HCT116 (cell line): ENCODE data around the gene SPTSSA. TPM values are rescaled to one million over a fixed set of nuclear protein-coding genes. Genes with fewer than 3 reads are reported as not detected.

Experiments
- ATAC-seq: fragments of 200-7000 bp; cut with Tn5 transposase; 2 replicates; pipeline ENCODE4 v1.9.1; 2020; ENCODE audit warnings: mild to moderate bottlenecking, moderate library complexity
- Bru-seq: library from RNA; stranded (reverse); fragments of 400-500 nt; gene quantifications from one replicate; lab custom pipeline; 2021; lab: Mats Ljungman, UMichigan
- BruChase-seq, 2 experiments: library from RNA; stranded (reverse); fragments of 400-500 nt; gene quantifications; one replicate each; lab custom pipeline; 2021; lab: Mats Ljungman, UMichigan
- BruUV-seq: library from RNA; stranded (reverse); fragments of 400-500 nt; replicated peaks from 2 replicates; lab custom pipeline; 2021; lab: Mats Ljungman, UMichigan
- CTCF ChIA-PET: fragments of 300-600 bp; sonication (Branson Sonifier 250); formaldehyde crosslinking; loops from one replicate; lab custom pipeline; 2021; ENCODE audit warnings: antibody characterized with exemption; lab: Charles Lee
- POLR2A ChIA-PET: fragments of 300-600, 350-600 bp; sonication (Branson Sonifier 250); formaldehyde crosslinking; loops from one replicate; lab custom pipeline; 2021; ENCODE audit warnings: antibody characterized with exemption; lab: Charles Lee
- RAD21 ChIA-PET, 2 experiments: fragments of 300-600 bp; sonication (Branson Sonifier 250); formaldehyde crosslinking; loops; one replicate each; lab custom pipeline; 2023; ENCODE audit warnings: low total read pairs in 2 of 2; ENCODE audit not compliant: uncharacterized antibody in 2 of 2, unreplicated experiment in 2 of 2, low non-redundant PET in 1 of 2; lab: Charles Lee
- DNase-seq: peaks from one replicate; pipeline ENCODE4 v3.0.0-alpha.2; 2010; ENCODE audit warnings: low read depth, low spot score
- H2AFZ ChIP-seq: fragments of 200-600 bp; shearing (Covaris generic), sonication (generic); 2 replicates; pipeline ENCODE4 v1.6.1; 2017; ENCODE audit warnings: low read depth, mixed run types, mixed read lengths, antibody characterized with exemption, low read length; ENCODE audit not compliant: poor library complexity, severe bottlenecking
- H3K27ac ChIP-seq: 2 replicates; pipeline ENCODE4 v1.5.1; 2012; ENCODE audit warnings: low read depth, low read length
- H3K27me3 ChIP-seq: fragments of 200-600 bp; sonication (generic); 2 replicates; pipeline ENCODE4 v1.6.1; 2016; ENCODE audit warnings: mixed run types, low read length, mixed read lengths; ENCODE audit not compliant: insufficient read depth
- H3K36me3 ChIP-seq, 2 experiments: fragments of 200-500 bp in 1 of 2; fragments of 200-600 bp in 1 of 2; sonication (Bioruptor generic) in 1 of 2; sonication (generic) in 1 of 2; 2 replicates each; pipeline versions ENCODE4 v1.5.1 to v1.6.1; 2014 to 2016; ENCODE audit warnings: low read length in 2 of 2, inconsistent platforms in 1 of 2, mixed read lengths in 1 of 2, mixed run types in 1 of 2; ENCODE audit not compliant: insufficient read depth in 2 of 2, control insufficient read depth in 1 of 2
- H3K4me1 ChIP-seq, 2 experiments: fragments of 200-600 bp in 1 of 2; sonication (generic) in 1 of 2; 2 replicates each; pipeline versions ENCODE4 v1.5.1 to v1.6.1; 2012 to 2017; ENCODE audit warnings: low read length in 2 of 2, inconsistent platforms in 1 of 2, mild to moderate bottlenecking in 1 of 2, mixed read lengths in 1 of 2, mixed run types in 1 of 2, moderate library complexity in 1 of 2; ENCODE audit not compliant: insufficient read depth in 2 of 2, control insufficient read depth in 1 of 2
- H3K4me2 ChIP-seq: fragments of 200-600 bp; sonication (generic); 2 replicates; pipeline ENCODE4 v1.6.1; 2017; ENCODE audit warnings: mixed run types, low read length, mixed read lengths
- H3K4me3 ChIP-seq, 2 experiments: fragments of 200-600 bp in 1 of 2; sonication (generic) in 1 of 2; replicated peaks in 1 of 2; 2 replicates each; pipeline ENCODE4 v1.5.1; 2011 to 2016; ENCODE audit warnings: low read length in 2 of 2, control low read depth in 1 of 2, low read depth in 1 of 2, mild to moderate bottlenecking in 1 of 2, mixed read lengths in 1 of 2, mixed run types in 1 of 2
- H3K79me2 ChIP-seq: fragments of 200-600 bp; sonication (generic); 2 replicates; pipeline ENCODE4 v1.6.1; 2017; ENCODE audit warnings: mild to moderate bottlenecking, mixed run types, low read length, moderate library complexity, mixed read lengths; ENCODE audit not compliant: insufficient read depth
- H3K9ac ChIP-seq: fragments of 200-600 bp; sonication (generic); 2 replicates; pipeline ENCODE4 v1.6.1; 2016; ENCODE audit warnings: low read length, mixed read lengths
- H3K9me2 ChIP-seq: fragments of 200-600 bp; sonication (generic), shearing (Covaris generic); 2 replicates; pipeline ENCODE4 v1.6.1; 2017; ENCODE audit warnings: mixed run types, mild to moderate bottlenecking, moderate library complexity; ENCODE audit not compliant: insufficient read depth
- H3K9me3 ChIP-seq, 2 experiments: fragments of 200-500 bp in 1 of 2; fragments of 200-600 bp in 1 of 2; sonication (Bioruptor generic) in 1 of 2; sonication (generic) in 1 of 2; 2 replicates each; pipeline ENCODE4 v1.6.1; 2014 to 2017; ENCODE audit warnings: low read length in 2 of 2, mixed read lengths in 2 of 2, inconsistent platforms in 1 of 2, low read depth in 1 of 2, mild to moderate bottlenecking in 1 of 2, mixed run types in 1 of 2, moderate library complexity in 1 of 2; ENCODE audit not compliant: control insufficient read depth in 1 of 2, insufficient read depth in 1 of 2
- H4K20me1 ChIP-seq: fragments of 200-600 bp; sonication (generic), shearing (Covaris generic); 2 replicates; pipeline ENCODE4 v1.6.1; 2017; ENCODE audit warnings: mixed run types, mild to moderate bottlenecking, moderate library complexity; ENCODE audit not compliant: insufficient read depth
- EGR1 ChIP-seq: IDR thresholded peaks from 2 replicates; pipeline ENCODE4 v1.6.1; 2012; ENCODE audit warnings: low read depth
- POLR2A ChIP-seq: IDR thresholded peaks from 2 replicates; pipeline ENCODE4 v1.7.0; 2011; ENCODE audit warnings: borderline replicate concordance; ENCODE audit not compliant: insufficient read depth, insufficient read length; ENCODE audit errors: extremely low read depth
- POLR2AphosphoS5 ChIP-seq: IDR thresholded peaks from 2 replicates; pipeline ENCODE4 v1.6.1; 2011; ENCODE audit warnings: mild to moderate bottlenecking, low read depth, low read length, moderate library complexity
- RAD21 ChIP-seq: IDR thresholded peaks from 2 replicates; pipeline ENCODE4 v1.6.1; 2012; ENCODE audit warnings: low read depth, mild to moderate bottlenecking
- SIN3A ChIP-seq: IDR thresholded peaks from 2 replicates; pipeline ENCODE4 v1.6.1; 2012; ENCODE audit warnings: low read depth
- SP1 ChIP-seq: IDR thresholded peaks from 2 replicates; pipeline ENCODE4 v1.6.1; 2012; ENCODE audit warnings: low read depth
- YY1 ChIP-seq: IDR thresholded peaks from 2 replicates; pipeline ENCODE4 v1.6.1; 2011; ENCODE audit warnings: low read length, low read depth, moderate library complexity, mild to moderate bottlenecking; ENCODE audit not compliant: insufficient replicate concordance; ENCODE audit errors: extremely low read depth
- ZFX ChIP-seq: fragments of 450-650 bp; IDR thresholded peaks from 2 replicates; pipeline ENCODE4 v1.6.1; 2017
- ZNF274 ChIP-seq: fragments of 200-500 bp; sonication (Bioruptor generic); IDR thresholded peaks from 2 replicates; pipeline ENCODE4 v1.6.1; 2014; ENCODE audit warnings: mild to moderate bottlenecking, low read depth, low read length, inconsistent platforms
- intact Hi-C: fragments of 100-400 bp; cut with micrococcal nuclease; formaldehyde crosslinking; loops from 2 replicates; pipeline ENCODE4 v1.10.0; 2022
- long read RNA-seq: library from polyadenylated mRNA; unstranded; transcript quantifications from one replicate; pipeline ENCODE4 v2.0.0, GENCODE V29; 2021; ENCODE audit not compliant: unreplicated experiment
- polyA plus RNA-seq: library from polyadenylated mRNA; unstranded; fragments of >200 nt; gene quantifications from 2 replicates; pipeline ENCODE4 v1.2.1, GENCODE V29; 2012; ENCODE audit warnings: missing spikeins
- total RNA-seq: library from RNA; stranded (reverse); gene quantifications from one replicate; pipeline ENCODE4 v1.2.1, GENCODE V29; 2021; ENCODE audit not compliant: unreplicated experiment
- TF ChIP-seq, protein P1 (sequence below): IDR thresholded peaks from 2 replicates; pipeline ENCODE4 v1.6.1; 2011; ENCODE audit warnings: mild to moderate bottlenecking, low read length, moderate library complexity; ENCODE audit not compliant: insufficient replicate concordance; ENCODE audit errors: extremely low read depth
- TF ChIP-seq, protein P2 (sequence below): IDR thresholded peaks from 2 replicates; pipeline ENCODE4 v1.6.1; 2012

Gene SPTSSA, protein sequence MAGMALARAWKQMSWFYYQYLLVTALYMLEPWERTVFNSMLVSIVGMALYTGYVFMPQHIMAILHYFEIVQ
- total RNA-seq (17.0 TPM), Bru-seq, nascent RNA (percentile 90 among the genes with signal in this experiment), BruChase-seq, experiment 1, labeled RNA remaining after a 6-hour chase (percentile 92 among the genes with signal in this experiment), BruChase-seq, experiment 2, labeled RNA remaining after a 2-hour chase (percentile 91 among the genes with signal in this experiment)
- polyA plus RNA-seq = 15.4 and 19.2 TPM in 2 replicates
- long read RNA-seq, partial matches to known transcripts = 0 of 3 reads
- long read RNA-seq, other reads (novel, unspliced or antisense) = 1 of 3 reads

DNA sequence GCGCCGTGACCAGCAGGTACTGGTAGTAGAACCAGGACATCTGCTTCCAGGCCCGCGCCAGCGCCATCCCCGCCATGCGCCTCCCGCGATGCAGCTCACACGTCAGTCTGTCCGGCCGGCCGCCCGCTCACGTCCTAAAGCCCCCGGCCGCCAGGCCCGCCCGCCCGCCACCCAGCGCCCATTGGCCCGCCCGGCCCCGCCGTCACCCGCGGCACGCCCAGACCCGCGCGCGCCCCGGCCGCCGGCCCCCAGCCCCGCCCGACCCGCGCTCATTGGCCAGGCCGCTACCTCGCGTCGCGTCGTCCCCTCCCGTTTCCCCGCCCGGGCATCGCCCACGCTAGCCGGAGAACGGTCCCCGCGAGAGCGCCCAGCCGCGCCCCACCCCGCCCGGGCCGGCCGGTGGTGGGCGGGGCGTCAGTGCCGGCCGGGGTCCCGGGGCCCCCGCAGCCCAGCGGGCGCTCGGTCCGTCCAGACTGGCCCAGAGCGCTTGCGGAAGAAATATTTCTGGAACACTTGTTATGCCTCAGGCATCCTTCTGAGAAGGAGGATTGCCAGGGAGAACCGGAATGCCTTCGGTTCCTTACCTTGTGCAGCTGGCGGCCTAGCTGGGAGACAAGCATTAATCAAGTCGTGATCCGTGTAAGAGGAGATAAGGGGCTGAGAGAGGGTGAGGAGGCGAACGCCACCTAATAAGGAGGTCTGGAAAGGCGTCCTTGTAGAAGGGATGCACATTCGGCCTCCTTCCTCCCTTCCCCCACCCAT lies at the start of gene SPTSSA:
SPTSSA (minus strand) TSS at position 109 of the 762 bp plus-strand sequence; CDS start at position 76, 33 bp downstream.
- intact Hi-C loops = no loop called here
- Histone ChIP-seq H4K20me1 (peaks cover 3% of the 10 kb centered on the region; the same call in 1 of the 2 replicates), H3K4me3 (peak within 1 kb of the TSS; percentile 88 to 96), H3K9me2 (no peaks in the 10 kb centered on the region), H3K36me3 (0 out of 4 replicates have a peak, but pooled peaks cover 0 to under 1% of the 10 kb centered on the region in 2 experiments), H3K4me2 (peak within 1 kb of the TSS; percentile 95), H3K4me1 (peaks cover 5 to 23% of the 10 kb centered on the region in 2 experiments; a peak in 3 of 4 replicates), H3K79me2 (peaks cover 44% of the 10 kb centered on the region), H3K9me3 (no peaks in the 10 kb centered on the region), H3K9ac (peak within 1 kb of the TSS; percentile 86), H2AFZ (peak within 1 kb of the TSS; percentile 54), H3K27me3 (no peaks in the 10 kb centered on the region), H3K27ac (peak within 1 kb of the TSS; percentile 80)
- TF ChIP-seq, protein P1, sequence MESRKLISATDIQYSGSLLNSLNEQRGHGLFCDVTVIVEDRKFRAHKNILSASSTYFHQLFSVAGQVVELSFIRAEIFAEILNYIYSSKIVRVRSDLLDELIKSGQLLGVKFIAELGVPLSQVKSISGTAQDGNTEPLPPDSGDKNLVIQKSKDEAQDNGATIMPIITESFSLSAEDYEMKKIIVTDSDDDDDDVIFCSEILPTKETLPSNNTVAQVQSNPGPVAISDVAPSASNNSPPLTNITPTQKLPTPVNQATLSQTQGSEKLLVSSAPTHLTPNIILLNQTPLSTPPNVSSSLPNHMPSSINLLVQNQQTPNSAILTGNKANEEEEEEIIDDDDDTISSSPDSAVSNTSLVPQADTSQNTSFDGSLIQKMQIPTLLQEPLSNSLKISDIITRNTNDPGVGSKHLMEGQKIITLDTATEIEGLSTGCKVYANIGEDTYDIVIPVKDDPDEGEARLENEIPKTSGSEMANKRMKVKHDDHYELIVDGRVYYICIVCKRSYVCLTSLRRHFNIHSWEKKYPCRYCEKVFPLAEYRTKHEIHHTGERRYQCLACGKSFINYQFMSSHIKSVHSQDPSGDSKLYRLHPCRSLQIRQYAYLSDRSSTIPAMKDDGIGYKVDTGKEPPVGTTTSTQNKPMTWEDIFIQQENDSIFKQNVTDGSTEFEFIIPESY = peak; percentile 45
- TF ChIP-seq SIN3A = peak; percentile 77
- peak; percentile 83 for TF ChIP-seq POLR2A
- peak; percentile 96 for TF ChIP-seq POLR2AphosphoS5
- TF ChIP-seq ZNF274 = no peak
- TF ChIP-seq, protein P2, sequence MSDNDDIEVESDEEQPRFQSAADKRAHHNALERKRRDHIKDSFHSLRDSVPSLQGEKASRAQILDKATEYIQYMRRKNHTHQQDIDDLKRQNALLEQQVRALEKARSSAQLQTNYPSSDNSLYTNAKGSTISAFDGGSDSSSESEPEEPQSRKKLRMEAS = peak; percentile 71
- no peak for TF ChIP-seq RAD21
- TF ChIP-seq SP1 = peak; percentile 9; the same call in 1 of the 2 replicates
- peak; percentile 10 for TF ChIP-seq ZFX
- TF ChIP-seq EGR1 = peak; percentile 92
- TF ChIP-seq YY1 = no peak
- ChIA-PET POLR2A (interaction anchor here (0.8 to 1.5 kb wide), 3 partner anchors 11 to 131 kb away, joined by 4 to 5 read pairs (median 5); no protein-coding TSS in a partner anchor), CTCF (no interaction called here), RAD21 (no interaction called here)
- no TSS peak for BruUV-seq
- DNase-seq (peak; percentile 63), ATAC-seq (peak; percentile 95)
